ENCODE results near the gene PDP2.

PDP2 gene

GRCh38 chr16:66914541-66914940, 34.2 kb downstream of the PDP2 start (continued):
- TF ChIP-seq POU6F1 (CRISPR knock-in tag; IDR thresholded peaks at IDR 0.05; ENCODE audit: borderline replicate concordance, low read depth) (no peak), ZNF8 (CRISPR knock-in tag; IDR thresholded peaks at IDR 0.05) (no peak), TCF4 (CRISPR knock-in tag; IDR thresholded peaks at IDR 0.05; ENCODE audit: borderline replicate concordance) (no peak), ISL1 (CRISPR knock-in tag; IDR thresholded peaks at IDR 0.05) (no peak), SNAI2 (CRISPR knock-in tag; IDR thresholded peaks at IDR 0.05) (no peak), CSDC2 (CRISPR knock-in tag; IDR thresholded peaks at IDR 0.05) (no peak)

GRCh38 chr16:66915041-66915440, 34.7 kb downstream of the PDP2 start:
- TF ChIP-seq TSHZ2 (CRISPR knock-in tag; IDR thresholded peaks at IDR 0.05): no peak
- TF ChIP-seq PATZ1 (CRISPR knock-in tag; IDR thresholded peaks at IDR 0.05; ENCODE audit: borderline replicate concordance): no peak
- TF ChIP-seq BACH2 (CRISPR knock-in tag; IDR thresholded peaks at IDR 0.05; ENCODE audit: borderline replicate concordance): no peak
- no peak for TF ChIP-seq OSR1 (CRISPR knock-in tag; IDR thresholded peaks at IDR 0.05)
- TF ChIP-seq ZC3H10 (CRISPR knock-in tag; IDR thresholded peaks at IDR 0.05): no peak
- TF ChIP-seq GLIS3 (CRISPR knock-in tag; IDR thresholded peaks at IDR 0.05): no peak
- TF ChIP-seq ZNF8 (CRISPR knock-in tag; IDR thresholded peaks at IDR 0.05): no peak
- no peak for TF ChIP-seq POU6F1 (CRISPR knock-in tag; IDR thresholded peaks at IDR 0.05; ENCODE audit: borderline replicate concordance, low read depth)
- no peak for TF ChIP-seq TCF4 (CRISPR knock-in tag; IDR thresholded peaks at IDR 0.05; ENCODE audit: borderline replicate concordance)
- no peak for TF ChIP-seq ZFP3 (CRISPR knock-in tag; IDR thresholded peaks at IDR 0.05)
- TF ChIP-seq CREB5 (CRISPR knock-in tag; IDR thresholded peaks at IDR 0.05; ENCODE audit: low read depth): no peak
- TF ChIP-seq SNAI2 (CRISPR knock-in tag; IDR thresholded peaks at IDR 0.05): no peak
- no peak for TF ChIP-seq CSRNP3 (CRISPR knock-in tag; IDR thresholded peaks at IDR 0.05)
- TF ChIP-seq RARB (CRISPR knock-in tag; IDR thresholded peaks at IDR 0.05): no peak
- no peak for TF ChIP-seq ZNF70 (CRISPR knock-in tag; IDR thresholded peaks at IDR 0.05)
- ATAC-seq: no peak

GRCh38 chr16:66916518-66916917, 36.2 kb downstream of the PDP2 start:
- ATAC-seq: no peak
- TF ChIP-seq TSHZ2 (CRISPR knock-in tag; IDR thresholded peaks at IDR 0.05): no peak
- TF ChIP-seq ZC3H10 (CRISPR knock-in tag; IDR thresholded peaks at IDR 0.05): no peak
- TF ChIP-seq SNAI2 (CRISPR knock-in tag; IDR thresholded peaks at IDR 0.05): no peak
- no peak for TF ChIP-seq ESRRG (CRISPR knock-in tag; IDR thresholded peaks at IDR 0.05)
- TF ChIP-seq CSDC2 (CRISPR knock-in tag; IDR thresholded peaks at IDR 0.05): no peak
- TF ChIP-seq CREB5 (CRISPR knock-in tag; IDR thresholded peaks at IDR 0.05; ENCODE audit: low read depth): no peak
- TF ChIP-seq CSRNP3 (CRISPR knock-in tag; IDR thresholded peaks at IDR 0.05): no peak
- no peak for TF ChIP-seq OSR1 (CRISPR knock-in tag; IDR thresholded peaks at IDR 0.05)
- TF ChIP-seq ZNF8 (CRISPR knock-in tag; IDR thresholded peaks at IDR 0.05): no peak

Data from SK-N-SH treated with all-trans-retinoic acid at 6 μM for 48 hours (cell line).